RWPE1 (cell line): ENCODE data around the gene C1orf185.
"Not testable (repeated sequence)": the region's sequence is repeated elsewhere in the genome, so short reads cannot be mapped to it uniquely, and the experiment has no call there.

Experiments
- CTCF ChIA-PET: fragments of 350-600 bp; sonication (Branson Sonifier 250); formaldehyde crosslinking; extraction: SDS; loops from one replicate; lab custom pipeline; 2021; lab: Yijun Ruan, JAX
- POLR2A ChIA-PET: fragments of 400-600 bp; formaldehyde crosslinking; extraction: SDS; loops from one replicate; lab custom pipeline; 2020; ENCODE audit warnings: antibody characterized with exemption; ENCODE audit not compliant: low non-redundant PET; lab: Yijun Ruan, JAX
- DNase-seq: peaks from one replicate; pipeline ENCODE4 v3.0.0; 2012; ENCODE audit warnings: low spot score
- H3K27ac ChIP-seq: fragments of 450-650 bp; 2 replicates; pipeline ENCODE4 v1.5.1; 2017
- TF ChIP-seq, protein P1 (sequence below): fragments of 450-650 bp; conservative IDR thresholded peaks from 2 replicates; pipeline ENCODE4 v1.5.1; 2017; ENCODE audit warnings: low read depth, mild to moderate bottlenecking

Gene C1orf185

DNA sequence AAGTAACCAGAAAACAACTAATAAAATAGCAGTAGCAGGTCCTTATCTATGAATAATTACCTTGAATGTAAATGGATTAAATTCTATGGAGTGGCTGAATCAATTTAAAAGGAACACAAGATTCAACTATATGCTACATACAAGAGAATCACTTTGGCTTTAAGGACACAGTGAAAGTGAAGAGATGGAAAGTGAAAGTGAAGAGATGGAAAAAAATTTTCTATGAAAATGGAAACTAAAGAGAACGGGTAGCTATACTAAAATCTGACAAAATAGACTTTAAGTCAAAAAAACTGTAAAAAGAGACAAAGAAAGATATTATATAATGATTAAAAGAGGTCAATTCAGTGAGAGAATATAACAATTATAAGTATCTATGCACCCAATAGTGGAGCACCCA, 54.7 kb downstream of the C1orf185 start:
- TF ChIP-seq, protein P1, sequence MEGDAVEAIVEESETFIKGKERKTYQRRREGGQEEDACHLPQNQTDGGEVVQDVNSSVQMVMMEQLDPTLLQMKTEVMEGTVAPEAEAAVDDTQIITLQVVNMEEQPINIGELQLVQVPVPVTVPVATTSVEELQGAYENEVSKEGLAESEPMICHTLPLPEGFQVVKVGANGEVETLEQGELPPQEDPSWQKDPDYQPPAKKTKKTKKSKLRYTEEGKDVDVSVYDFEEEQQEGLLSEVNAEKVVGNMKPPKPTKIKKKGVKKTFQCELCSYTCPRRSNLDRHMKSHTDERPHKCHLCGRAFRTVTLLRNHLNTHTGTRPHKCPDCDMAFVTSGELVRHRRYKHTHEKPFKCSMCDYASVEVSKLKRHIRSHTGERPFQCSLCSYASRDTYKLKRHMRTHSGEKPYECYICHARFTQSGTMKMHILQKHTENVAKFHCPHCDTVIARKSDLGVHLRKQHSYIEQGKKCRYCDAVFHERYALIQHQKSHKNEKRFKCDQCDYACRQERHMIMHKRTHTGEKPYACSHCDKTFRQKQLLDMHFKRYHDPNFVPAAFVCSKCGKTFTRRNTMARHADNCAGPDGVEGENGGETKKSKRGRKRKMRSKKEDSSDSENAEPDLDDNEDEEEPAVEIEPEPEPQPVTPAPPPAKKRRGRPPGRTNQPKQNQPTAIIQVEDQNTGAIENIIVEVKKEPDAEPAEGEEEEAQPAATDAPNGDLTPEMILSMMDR, result no peak
- no peak overlapping the region for H3K27ac ChIP-seq
- no peak for DNase-seq
- CTCF ChIA-PET, result no interaction called here
- POLR2A ChIA-PET, result no interaction called here

DNA sequence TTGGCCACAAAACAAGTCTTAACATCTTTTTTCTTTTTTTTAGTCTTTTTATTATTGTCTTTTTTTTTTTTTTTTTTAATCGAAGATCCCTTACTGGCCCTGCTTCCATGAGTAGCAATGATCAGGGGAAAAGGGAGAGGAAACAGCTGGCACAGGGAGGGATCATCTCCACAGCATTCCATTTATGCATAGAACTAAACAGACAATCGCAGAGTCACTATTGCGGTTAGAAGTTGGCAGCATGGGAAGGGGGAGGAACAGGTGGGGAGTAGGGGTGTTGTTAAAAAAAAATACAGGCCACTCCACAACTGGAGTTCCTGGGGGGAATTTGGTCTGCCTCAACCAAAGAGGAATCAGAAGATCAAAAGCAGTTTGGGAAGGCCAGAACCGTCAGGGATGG, 55.4 kb downstream of the C1orf185 start:
- no peak overlapping the region for H3K27ac ChIP-seq
- TF ChIP-seq, protein P1, result no peak
- ChIA-PET CTCF (interaction anchor here (0.7 kb wide), 1 partner anchor 9 kb away, joined by 7 read pairs; no protein-coding TSS in a partner anchor), POLR2A (no interaction called here)
- DNase-seq, result no peak

DNA sequence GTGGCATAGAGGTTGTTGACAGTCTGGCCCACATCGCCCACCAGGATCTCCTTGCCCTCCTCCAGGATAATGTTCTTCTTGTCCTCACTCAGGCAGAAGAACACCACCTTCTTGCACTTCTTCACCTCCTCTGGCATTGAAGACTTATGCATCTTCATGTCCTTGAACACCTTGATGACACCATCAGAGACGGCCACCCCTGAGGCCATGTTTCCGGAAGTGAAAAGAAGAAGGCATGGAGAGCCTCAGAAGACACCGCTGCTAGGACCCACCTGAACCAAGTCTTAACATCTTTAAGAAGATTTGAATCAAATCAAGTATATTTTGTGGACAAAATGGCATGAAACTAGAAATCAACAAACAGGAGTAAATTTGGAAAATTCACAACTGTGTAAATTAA, 56.2 kb downstream of the C1orf185 start:
- no peak overlapping the region for H3K27ac ChIP-seq
- no peak for DNase-seq
- TF ChIP-seq, protein P1, result no peak
- ChIA-PET POLR2A (no interaction called here), CTCF (no interaction called here)

DNA sequence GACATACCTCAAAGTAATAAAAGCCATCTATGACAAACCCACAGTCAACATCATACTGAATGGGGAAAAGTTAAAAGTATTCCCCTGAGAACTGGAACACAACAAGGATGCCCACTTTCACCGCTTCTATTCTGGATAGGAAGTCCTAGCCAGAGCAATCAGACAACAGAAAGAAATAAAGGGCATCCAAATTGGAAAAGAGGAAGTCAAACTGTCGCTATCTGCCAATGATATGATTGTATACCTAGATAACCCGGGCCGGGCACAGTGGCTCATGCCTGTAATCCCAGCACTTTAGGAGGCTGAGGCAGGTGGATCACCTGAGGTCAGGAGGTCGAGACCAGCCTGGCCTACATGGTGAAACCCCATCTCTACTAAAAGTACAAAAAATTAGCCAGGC, 60.5 kb downstream of the C1orf185 start:
- DNase-seq, POLR2A ChIA-PET, H3K27ac ChIP-seq: not testable (repeated sequence)
- CTCF ChIA-PET, result interaction anchor here (0.6 kb wide), 1 partner anchor 192 kb away, joined by 3 read pairs; the partner anchor contains the start of gene CDKN2C

DNA sequence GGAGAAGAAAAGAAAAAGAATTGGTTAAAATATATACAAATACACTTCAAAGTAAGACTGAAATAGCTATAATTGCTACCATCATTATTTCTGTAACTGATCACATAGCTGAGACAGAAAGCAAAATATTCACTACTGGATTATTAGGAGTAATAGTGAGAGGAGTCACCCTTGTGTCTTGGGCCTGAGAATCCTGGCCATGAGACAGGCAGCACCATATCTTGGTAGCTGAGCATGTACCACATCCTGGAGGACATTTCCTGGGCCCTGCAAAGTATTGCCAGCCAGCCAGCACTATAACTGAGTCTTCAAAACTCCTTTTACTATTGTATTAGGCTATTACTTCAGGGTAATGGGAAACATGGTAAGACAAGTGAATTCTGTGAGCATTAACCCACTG, 63.5 kb downstream of the C1orf185 start:
- ChIA-PET CTCF (no interaction called here), POLR2A (no interaction called here)
- no peak overlapping the region for H3K27ac ChIP-seq
- TF ChIP-seq, protein P1, result no peak
- DNase-seq, result no peak

DNA sequence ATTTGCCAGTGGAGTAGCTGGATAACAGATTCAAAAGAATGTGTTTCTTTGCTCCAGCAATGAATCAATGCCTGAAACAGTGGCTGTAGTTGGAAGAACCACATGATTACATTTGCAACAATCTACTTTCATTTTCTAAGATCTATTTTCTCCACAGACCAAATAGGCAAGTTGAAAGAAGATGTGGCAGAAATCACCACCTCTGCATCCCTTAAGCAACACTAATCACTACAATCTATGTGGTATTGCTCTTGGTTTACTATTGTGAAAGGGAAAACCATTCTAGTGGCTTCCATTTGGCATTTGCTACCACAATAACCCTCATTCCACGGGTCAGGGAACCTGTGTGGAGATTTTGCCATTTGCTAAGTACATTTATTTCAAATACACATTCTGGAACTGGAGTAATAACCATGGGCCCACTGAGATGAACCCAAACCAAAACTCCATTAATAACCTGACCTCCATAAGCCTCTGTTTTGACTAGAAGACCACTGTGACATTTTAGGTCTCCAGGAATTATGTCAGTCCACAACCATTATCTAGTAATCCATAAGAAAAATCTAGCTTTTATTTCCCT, 66.3 kb downstream of the C1orf185 start:
- POLR2A ChIA-PET, result no interaction called here
- DNase-seq, result no peak
- H3K27ac ChIP-seq, result no peak overlapping the region
- TF ChIP-seq, protein P1, result no peak
- CTCF ChIA-PET, result no interaction called here

DNA sequence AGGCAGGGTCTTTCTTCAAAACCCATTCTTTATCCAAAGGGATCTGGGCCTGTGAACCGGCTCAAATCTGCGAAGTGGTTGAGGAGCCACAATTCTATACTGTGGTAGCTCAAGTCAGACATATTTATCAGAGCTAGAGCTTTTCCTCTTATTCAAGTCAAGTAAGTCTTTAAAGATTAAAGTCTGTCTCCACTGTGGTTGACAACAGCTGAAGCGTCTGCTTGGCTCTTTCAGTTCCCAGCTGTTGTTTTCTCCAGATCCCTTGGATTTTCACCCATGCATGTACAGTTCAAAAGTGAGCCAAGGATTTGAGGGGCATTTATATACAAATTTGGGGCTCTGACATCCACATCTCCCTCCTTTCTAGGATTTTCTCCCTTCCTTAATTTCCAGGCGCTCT, 66.9 kb downstream of the C1orf185 start:
- no peak for DNase-seq
- ChIA-PET CTCF (interaction anchor here (1.0 to 1.1 kb wide), 2 partner anchors 16 to 23 kb away, joined by 3 read pairs; no protein-coding TSS in a partner anchor), POLR2A (no interaction called here)
- TF ChIP-seq, protein P1, result no peak
- H3K27ac ChIP-seq, result no peak overlapping the region
